ENCODE data around the gene KATNB1. TPM values are rescaled to one million over a fixed set of nuclear protein-coding genes. Genes with fewer than 3 reads are reported as not detected.

Gene KATNB1
- total RNA-seq, 3 donors from 2014 or later (not counting 1 experiment from before 2014, with no cell fraction given): 23.6 to 34.3 (median 29.7) TPM

- no peak overlapping the region for H3K27ac Mint-ChIP-seq
- 88% methylated on average over 10 of the region's 11 CpGs for whole genome bisulfite sequencing (ENCODE audit: insufficient coverage)
Observed at GRCh38 chr16:57703416-57704010, 32.1 kb upstream of the KATNB1 start.

GRCh38 chr16:57704011-57704904 lies 31.3 kb upstream of the KATNB1 start:
- TF ChIP-seq CTCF (IDR thresholded peaks at IDR 0.05): no peak
- Histone ChIP-seq H3K4me3 (ENCODE audit: low read length) (no peak overlapping the region), H3K27me3 (ENCODE audit: control insufficient read depth, insufficient read depth, low read length) (no peaks in the 10 kb centered on the region), H3K27ac (ENCODE audit: low read length) (no peak overlapping the region), H3K36me3 (ENCODE audit: control insufficient read depth, insufficient read depth, low read length) (no peaks in the 10 kb centered on the region), H3K9me3 (ENCODE audit: control insufficient read depth, insufficient read depth, low read length) (no peaks in the 10 kb centered on the region), H3K4me1 (ENCODE audit: control insufficient read depth, insufficient read depth, low read length) (no peaks in the 10 kb centered on the region)
- H3K9me3 Mint-ChIP-seq: no peaks in the 10 kb centered on the region
- H3K4me3 Mint-ChIP-seq: no peak overlapping the region
- H3K4me1 Mint-ChIP-seq: no peaks in the 10 kb centered on the region
- H3K27ac Mint-ChIP-seq: no peak overlapping the region
- no peak for DNase-seq
- intact Hi-C loops (cut with micrococcal nuclease): no loop called here
- 75% methylated on average over 10 of the region's 11 CpGs for WGBS (ENCODE audit: insufficient coverage)
- ATAC-seq: no peak
- H3K27me3 Mint-ChIP-seq (ENCODE audit: low read depth in 2 of 2): no peaks in the 10 kb centered on the region
- H3K36me3 Mint-ChIP-seq: no peaks in the 10 kb centered on the region

More at GRCh38 chr16:57703416-57704010, 32.1 kb upstream of the KATNB1 start:
- intact Hi-C loops (cut with micrococcal nuclease): no loop called here
- no peak for TF ChIP-seq CTCF (IDR thresholded peaks at IDR 0.05)
- no peaks in the 10 kb centered on the region for H3K36me3 Mint-ChIP-seq
- H3K27me3 Mint-ChIP-seq (ENCODE audit: low read depth in 2 of 2): no peaks in the 10 kb centered on the region
- H3K36me3 ChIP-seq (ENCODE audit: control insufficient read depth, insufficient read depth, low read length): no peaks in the 10 kb centered on the region
- H3K9me3 ChIP-seq (ENCODE audit: control insufficient read depth, insufficient read depth, low read length): no peaks in the 10 kb centered on the region
- H3K4me1 ChIP-seq (ENCODE audit: control insufficient read depth, insufficient read depth, low read length): no peaks in the 10 kb centered on the region
- no peak overlapping the region for H3K27ac ChIP-seq (ENCODE audit: low read length)
- no peaks in the 10 kb centered on the region for H3K4me1 Mint-ChIP-seq
- H3K4me3 ChIP-seq (ENCODE audit: low read length): no peak overlapping the region
- ATAC-seq: no peak
- no peak for DNase-seq
- no peaks in the 10 kb centered on the region for H3K27me3 ChIP-seq (ENCODE audit: control insufficient read depth, insufficient read depth, low read length)
- no peaks in the 10 kb centered on the region for H3K9me3 Mint-ChIP-seq
- no peak overlapping the region for H3K4me3 Mint-ChIP-seq

- intact Hi-C loops (cut with micrococcal nuclease): no loop called here
- no peaks in the 10 kb centered on the region for H3K9me3 Mint-ChIP-seq
- no peak overlapping the region for H3K4me3 Mint-ChIP-seq
- Histone ChIP-seq H3K4me3 (ENCODE audit: low read length) (no peak overlapping the region), H3K9me3 (ENCODE audit: control insufficient read depth, insufficient read depth, low read length) (no peaks in the 10 kb centered on the region), H3K4me1 (ENCODE audit: control insufficient read depth, insufficient read depth, low read length) (no peaks in the 10 kb centered on the region), H3K27me3 (ENCODE audit: control insufficient read depth, insufficient read depth, low read length) (no peaks in the 10 kb centered on the region), H3K36me3 (ENCODE audit: control insufficient read depth, insufficient read depth, low read length) (no peaks in the 10 kb centered on the region), H3K27ac (ENCODE audit: low read length) (no peak overlapping the region)
- WGBS (ENCODE audit: insufficient coverage): 90% methylated on average over 4 of the region's 4 CpGs
- DNase-seq (no peak), ATAC-seq (no peak)
- no peak for TF ChIP-seq CTCF (IDR thresholded peaks at IDR 0.05)
- no peaks in the 10 kb centered on the region for H3K36me3 Mint-ChIP-seq
- H3K27ac Mint-ChIP-seq: no peak overlapping the region
- H3K27me3 Mint-ChIP-seq (ENCODE audit: low read depth in 2 of 2): no peaks in the 10 kb centered on the region
- H3K4me1 Mint-ChIP-seq: no peaks in the 10 kb centered on the region
Observed at GRCh38 chr16:57704905-57705852, 30.4 kb upstream of the KATNB1 start.
